ENCODE results near the gene ZNF319.
"Not testable (repeated sequence)": the region's sequence is repeated elsewhere in the genome, so short reads cannot be mapped to it uniquely, and the experiment has no call there.

The ZNF319 gene

DNA sequence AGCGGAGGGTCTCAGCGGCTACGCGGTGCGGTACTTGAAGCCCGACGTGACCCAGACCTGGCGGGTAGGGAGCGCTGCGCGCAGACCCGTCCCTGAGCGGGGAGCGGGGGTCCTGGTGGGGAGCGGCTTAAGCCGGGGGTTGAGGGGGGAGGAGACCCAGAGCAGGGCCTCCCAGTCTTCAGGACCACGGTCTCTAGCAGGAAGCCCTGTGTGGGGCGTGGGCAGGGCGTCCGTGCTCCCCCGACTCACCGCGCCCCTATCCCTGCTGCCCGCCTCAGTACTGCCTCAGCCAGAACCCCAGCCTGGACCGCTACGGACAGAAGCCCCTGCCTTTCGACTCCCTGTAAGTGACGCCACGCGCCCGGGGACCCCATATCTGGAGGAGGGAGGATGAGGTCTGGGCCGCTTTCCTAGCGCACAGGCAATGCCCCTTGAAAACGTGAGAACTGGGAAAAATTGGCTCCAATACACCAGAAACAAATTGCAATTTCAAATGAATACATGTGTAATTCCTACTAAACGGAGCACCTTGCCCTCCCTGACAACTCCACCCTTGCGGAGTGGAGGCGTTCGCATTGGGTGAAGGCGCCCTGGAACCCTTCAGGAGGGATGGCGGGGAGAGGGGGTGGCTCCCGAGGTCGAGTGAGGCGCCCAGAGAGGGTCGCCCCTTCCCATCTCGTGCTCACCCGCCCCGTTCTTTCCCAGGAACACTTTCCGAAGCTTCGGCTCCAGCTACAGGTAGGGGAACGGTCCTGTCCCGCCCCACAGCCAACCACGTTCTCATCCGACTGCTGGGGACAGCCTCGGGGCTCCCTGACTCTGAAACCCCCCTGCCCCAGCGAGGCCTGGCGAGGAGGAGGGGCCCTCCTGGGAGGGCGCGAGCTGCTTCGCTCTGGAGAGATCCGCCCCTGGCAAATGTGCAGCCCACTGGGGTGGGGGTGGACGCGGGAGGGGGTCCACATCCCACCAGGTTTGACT lies 15.0 kb downstream of the ZNF319 start:
- Histone ChIP-seq H3K27ac (peak overlapping the region in 7 of 21 experiments; percentile 6 to 51 (median 39)), H3K4me3 (peak overlapping the region; percentile 14 to 45 (median 39))

DNA sequence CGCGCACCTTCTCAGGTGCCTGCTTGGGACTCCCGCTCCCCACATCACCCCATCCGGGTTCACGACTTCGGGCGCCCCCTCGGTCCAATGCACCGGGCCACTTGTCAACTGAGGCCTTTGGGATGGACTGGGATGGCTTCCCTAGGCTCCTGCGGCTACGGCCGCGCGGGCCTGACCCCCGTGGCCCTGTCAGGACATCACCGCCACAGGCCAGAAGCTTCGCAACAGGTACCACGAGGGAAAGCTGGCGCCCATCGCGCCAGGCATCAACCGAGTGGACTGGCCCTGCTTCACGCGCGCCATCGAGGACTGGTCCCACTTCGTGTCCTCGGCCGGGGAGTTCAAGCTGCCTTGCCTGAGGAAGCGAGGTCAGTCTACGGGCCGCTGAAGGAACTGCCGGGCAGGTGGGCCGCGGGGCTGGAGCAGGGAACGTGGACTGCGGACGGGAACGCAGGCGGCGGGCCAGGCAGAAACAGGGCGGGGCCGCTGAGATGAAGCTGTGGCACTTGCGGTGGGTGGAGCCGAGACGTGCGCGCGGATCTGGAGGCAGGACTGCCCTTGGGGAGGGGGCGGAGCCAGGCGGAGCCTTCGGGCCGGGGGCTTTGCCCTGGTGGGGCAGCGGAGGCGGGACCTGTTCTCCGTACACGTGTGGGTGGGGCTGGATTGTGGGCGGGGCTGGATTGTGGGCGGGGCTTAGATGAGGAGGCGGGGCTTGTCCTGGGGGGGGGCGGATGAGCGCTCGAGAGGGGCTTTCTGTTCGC lies 15.8 kb downstream of the ZNF319 start:
- peak overlapping the region; percentile 14 to 45 (median 39) for H3K4me3 ChIP-seq
- peak overlapping the region in 4 of 21 experiments; percentile 6 to 51 (median 34) for H3K27ac ChIP-seq

DNA sequence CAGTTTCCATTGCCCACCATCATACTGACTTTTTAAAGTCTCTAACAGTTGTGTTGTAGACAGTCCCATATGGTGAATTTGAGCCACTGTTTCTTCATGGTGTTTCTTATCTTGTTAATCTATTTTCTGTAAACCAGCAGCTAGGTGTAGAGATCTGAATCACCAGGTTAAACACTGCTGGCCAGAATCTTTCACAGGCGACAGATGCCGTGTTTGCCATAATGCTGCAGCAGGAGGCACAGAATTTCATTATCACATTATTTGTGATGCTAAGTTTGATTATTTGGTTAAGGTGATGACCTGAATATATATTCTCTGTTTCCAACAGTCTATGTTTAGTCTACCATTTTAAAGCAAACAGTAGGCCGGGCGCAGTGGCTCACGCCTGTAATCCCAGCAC lies 18.1 kb downstream of the ZNF319 start:
- no peak overlapping the region for H3K4me3 ChIP-seq
- no peak overlapping the region for H3K27ac ChIP-seq

DNA sequence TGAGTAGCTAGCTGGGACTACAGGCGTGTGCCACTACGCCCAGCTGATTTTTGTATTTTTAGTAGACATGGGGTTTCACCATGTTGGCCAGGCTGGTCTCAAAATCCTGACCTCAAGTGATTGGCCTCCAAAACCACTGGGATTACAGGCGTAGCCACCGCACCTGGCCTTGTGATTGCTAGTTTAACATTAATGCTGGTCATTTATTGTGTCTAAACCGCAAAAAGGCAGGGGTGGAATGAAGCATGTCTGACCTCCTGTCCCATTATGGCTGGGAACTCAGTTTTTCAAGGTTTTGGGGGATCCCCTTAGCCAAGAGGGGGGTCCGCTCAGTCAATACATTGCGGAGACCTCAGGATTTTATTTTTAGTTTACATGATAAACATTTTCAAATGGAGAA lies 18.8 kb downstream of the ZNF319 start:
- Histone ChIP-seq H3K4me3 (no peak overlapping the region), H3K27ac (no peak overlapping the region)

DNA sequence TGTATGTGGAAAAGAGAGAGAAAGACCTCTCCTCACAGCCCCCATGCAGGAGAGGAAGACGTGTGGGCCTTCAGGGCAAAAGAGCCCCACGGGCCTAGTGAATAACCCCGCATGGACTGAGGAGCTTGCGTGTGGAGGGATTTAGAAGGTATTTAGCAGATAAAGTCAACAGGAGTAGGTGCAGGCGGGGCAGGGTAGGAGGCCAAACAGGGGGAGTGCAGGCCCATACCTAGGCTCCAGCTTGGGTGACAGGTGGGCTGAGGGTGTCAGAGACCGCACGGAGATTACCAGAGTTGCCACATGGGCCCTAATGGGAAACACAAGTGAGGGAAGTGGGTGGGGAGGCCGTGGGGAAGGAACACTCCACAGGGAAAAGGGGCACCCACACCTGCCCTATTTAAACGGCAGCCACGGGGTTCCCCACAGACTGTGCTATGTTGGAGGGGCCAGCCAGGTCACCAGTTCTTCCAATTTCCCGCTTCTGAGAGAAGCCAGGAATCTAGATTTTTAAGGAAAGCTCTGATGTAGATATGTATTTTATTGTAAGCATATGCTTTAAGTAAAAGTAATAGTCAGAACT lies 21.4 kb downstream of the ZNF319 start:
- no peak overlapping the region for H3K27ac ChIP-seq

DNA sequence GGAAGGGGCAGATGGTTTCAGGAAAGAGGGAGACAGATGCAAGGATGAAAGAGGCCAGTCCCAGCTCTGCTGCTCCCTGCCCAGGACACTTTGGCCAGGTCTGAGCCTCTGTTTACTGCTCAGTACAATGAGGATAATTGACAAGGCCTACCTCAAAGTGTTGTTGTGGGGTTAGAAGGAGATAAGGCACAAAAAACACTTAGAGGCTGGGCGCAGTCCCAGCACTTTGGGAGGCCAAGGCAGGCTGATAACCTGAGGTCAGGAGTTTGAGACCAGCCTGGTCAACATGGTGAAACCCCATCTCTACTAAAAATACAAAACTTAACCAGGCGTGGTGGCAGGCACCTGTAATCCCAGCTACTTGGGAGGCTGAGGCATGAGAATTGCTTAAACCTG lies 22.4 kb downstream of the ZNF319 start:
- H3K27ac ChIP-seq, H3K4me3 ChIP-seq: not testable (repeated sequence)

More for the DNA sequence above, 21.4 kb downstream of the ZNF319 start:
- no peak overlapping the region for H3K4me3 ChIP-seq

DNA sequence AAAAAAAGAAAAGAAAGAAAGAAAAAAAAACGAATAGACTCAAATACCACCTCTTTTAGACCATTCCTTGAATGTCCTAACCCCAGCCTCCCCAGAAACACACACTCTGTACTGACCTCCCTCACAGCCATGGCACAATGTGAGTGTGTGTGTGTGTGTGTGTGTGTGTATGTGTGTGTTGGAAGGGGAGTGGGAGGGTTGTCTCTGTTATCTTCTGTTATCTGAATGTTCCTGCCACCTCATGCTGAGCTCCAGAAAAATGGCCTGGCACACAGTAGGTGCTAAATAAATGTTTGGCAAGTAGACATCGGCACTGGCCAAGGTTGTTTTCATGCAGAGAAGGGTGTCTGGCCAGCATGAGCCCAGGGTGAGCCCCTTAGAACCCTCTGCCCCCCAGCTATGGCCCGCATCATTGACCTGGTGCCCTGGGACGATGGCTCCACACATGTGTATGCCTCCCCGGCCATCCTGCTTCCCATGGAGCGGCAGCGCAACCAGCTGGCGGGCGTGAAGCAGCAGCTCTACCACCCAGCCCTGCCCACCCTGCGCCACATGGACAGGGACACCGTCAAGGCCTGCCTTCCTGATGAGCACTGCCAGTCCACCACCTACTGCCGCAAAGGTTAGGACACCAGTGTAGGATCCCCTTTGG lies 22.9 kb downstream of the ZNF319 start:
- no peak overlapping the region for H3K27ac ChIP-seq

DNA sequence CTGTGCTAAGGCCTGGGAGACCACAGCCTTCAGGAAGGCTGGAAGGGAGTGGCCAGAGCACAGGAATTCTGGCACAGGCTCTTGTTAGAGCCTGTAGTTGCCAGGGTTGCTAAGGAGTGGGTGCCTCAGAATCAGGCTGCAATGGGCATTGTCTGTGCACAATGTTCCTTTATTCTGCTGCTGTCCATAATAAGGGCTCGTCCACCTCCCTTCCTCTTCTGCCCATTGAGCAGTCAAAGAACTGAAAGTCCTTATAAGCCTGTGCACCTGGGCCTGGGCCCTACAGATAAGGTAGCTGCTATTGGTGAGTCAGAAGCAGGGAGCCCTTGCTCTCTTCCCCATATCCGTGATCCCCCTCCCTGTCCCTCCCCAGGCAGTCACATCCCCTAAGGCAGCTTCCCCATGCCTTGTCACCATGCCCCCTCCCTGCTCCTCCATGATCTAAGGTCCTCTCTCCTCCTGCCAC lies 24.1 kb downstream of the ZNF319 start:
- H3K4me3 ChIP-seq = no peak overlapping the region
- H3K27ac ChIP-seq = peak overlapping the region in 1 of 21 experiments; percentile 29

More for the DNA sequence above, 22.9 kb downstream of the ZNF319 start:
- no peak overlapping the region for H3K4me3 ChIP-seq

DNA sequence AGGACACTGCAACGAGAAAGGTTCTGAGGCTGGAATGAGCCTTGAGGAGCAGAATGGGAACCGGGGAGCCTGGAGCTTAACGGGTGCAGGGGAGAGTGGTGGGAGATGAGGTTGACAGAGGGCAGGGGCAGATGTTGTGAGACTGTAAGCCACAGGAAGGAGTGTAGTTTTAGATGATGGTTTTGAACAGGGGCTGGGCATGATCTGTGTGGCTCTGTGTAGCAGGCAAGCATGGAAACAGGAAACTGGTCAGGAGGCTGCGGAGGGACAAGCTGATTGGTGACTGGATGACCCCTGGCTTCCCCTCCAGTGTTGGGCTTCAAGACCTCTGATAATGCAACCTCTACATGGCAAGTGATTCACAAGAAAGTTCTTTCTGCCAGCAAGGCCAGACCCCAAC lies 28.2 kb downstream of the ZNF319 start:
- H3K27ac ChIP-seq = no peak overlapping the region
- no peak overlapping the region for H3K4me3 ChIP-seq

DNA sequence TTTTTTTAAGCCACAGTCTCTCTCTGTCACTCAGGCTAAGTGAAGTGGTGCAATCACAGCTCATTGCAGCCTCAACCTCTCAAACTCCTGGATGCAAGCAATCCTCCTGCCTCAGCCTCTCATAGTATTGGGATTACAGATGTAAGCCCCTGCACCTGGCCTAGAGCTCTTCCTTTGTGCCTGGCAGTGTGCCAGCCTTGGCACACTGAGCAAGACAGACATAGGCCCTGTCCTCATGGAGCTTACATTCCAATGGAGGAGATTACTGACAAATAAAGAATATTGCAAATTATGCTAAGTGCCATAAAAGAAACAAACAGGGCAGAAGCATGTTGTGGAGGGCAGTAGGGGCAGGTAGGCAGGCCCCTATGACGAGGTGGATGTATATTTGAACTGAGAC lies 28.6 kb downstream of the ZNF319 start:
- H3K4me3 ChIP-seq = no peak overlapping the region
- H3K27ac ChIP-seq = no peak overlapping the region

DNA sequence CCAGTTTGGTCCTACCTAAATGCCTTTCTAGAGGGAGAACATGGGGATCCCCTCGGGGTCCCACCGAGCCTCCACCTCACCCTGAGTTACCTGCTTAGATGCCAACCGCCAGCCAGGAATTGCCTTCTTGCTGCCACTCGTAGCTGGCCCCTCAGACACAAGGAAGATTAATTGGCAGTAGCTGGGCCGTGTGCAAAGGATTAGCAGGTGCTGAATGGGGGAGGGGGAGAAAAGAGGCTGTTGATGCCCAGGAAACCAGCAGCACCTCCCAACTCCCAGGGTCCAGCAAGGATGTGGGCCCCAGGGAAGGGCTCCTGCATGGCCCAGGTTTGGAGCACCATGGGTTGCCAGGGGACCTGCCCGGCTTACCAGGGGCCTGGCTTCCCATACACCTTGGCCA lies 29.5 kb downstream of the ZNF319 start, which contains the start of gene CNGB1:
Gene CNGB1 (minus strand): TSS at position 159 of the 400 bp plus-strand sequence. CDS start 3,842 bp downstream, outside the sequence.
- H3K4me3 ChIP-seq = no peak within 1 kb of the TSS
- no peak within 1 kb of the TSS for H3K27ac ChIP-seq

DNA sequence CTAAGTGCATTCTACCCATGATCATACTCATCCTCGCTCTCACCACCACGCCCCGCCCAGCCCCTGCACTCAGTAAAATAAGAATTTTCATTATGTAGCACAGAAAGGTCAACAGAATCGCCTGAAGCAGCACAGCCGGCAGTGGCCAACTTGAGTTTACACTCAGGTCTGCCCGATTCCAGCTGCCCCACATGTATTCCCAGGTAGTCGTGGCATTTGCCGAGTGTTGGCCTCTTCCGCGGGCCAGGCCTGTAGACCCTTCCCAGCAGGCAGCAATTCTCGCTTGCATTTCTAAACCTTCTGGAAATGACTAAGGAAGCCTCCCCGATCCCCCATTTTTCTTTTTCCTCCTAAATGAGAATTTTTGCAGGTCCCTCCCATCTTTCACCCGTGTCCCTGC lies 30.2 kb downstream of the ZNF319 start:
- Histone ChIP-seq H3K4me3 (no peak overlapping the region), H3K27ac (no peak overlapping the region)

DNA sequence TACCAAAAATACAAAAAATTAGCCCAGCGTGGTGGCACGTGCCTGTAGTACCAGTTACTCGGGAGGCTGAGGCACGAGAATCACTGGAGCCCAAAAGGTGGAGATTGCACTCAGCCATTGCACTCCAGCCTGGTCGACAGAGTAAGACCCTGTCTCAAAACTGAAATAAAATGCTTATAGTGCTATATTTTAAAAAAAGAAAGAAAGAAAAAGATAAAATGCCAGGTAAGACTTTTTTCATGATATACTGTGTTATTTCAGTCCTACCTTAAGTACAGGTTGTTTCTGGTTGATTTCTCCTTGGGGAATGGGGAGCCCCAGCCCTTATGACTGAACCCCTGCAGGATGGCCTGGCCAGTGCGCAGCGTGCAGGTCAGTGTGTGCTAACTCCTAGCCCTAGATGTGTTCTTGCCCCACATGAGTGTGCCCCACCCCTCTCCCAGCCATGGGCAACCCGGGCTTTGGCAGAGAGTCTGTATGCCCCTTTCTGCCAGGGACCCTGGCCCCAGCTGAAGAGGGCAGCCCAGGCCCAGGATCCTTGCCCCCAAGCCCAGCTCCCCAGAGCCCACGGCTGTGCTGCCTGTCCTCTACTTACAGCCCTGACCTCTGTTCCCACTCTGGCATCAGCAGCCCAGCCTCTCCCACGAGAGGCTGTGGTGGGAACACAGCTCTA lies 30.9 kb downstream of the ZNF319 start:
- Histone ChIP-seq H3K27ac (no peak overlapping the region), H3K4me3 (no peak overlapping the region)

DNA sequence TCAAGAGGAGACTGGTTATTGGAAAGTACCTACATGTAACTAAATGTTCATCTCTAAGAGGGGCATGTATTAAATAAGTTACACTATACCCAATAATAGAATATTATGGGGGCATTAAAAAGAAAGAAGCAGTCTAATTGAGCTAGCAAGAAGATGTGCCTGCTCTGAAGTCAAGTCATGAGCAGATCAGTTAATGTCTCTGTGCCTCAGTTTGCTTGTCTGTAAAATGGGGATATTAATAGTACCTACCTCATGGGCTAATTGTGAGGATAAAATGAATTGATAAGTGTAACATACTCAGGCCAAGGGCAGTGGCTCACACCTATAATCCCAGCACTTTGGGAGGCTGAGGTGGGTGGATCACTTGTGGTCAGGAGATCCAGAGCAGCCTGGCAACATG lies 32.6 kb downstream of the ZNF319 start:
- H3K4me3 ChIP-seq = no peak overlapping the region
- H3K27ac ChIP-seq = no peak overlapping the region

DNA sequence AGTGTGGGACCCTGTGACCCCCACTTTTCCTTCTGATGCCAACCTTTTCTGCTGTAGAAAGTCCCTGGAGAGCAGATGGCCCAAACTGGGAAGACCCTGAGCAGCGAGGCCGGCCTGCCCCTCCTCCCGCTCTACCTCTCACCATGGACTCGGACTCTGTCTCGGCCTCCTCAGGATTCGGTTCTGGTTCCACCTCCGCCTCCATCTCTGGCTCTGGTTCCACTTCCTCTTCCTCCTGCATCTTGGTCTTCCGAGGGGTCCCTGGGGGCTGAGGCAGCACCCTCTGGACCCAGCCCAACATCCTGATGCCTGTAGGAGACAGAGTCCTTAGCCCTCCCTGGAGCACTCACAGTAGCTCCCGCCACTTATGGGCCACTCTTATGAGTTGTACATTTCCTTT lies 33.5 kb downstream of the ZNF319 start:
- Histone ChIP-seq H3K27ac (no peak overlapping the region), H3K4me3 (no peak overlapping the region)

DNA sequence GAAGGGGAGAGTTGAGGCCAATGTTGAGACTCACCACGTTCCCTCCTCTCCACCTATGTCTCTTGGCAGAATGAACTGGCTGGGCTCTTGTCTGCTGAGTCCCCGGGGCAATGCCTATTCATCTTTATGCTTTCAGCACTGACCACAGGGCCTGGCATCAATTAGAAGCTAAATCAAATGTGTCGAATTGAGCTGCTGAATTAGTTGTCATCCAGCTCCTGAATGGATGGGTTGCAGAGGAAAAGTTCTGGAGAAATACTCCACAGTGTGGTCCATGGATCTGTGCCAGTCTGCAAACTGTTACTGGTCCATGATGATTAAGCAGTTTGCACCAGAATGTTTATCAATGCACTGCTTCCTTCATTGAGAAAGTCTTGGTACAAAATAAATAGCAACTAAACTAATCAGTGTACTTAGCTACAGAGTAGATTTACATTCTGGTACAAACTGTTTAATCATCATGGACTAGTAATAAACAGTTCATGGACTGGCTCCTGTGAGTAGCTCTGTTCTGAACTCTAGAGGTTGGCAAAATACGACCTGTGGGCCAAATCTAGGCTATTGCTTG lies 34.2 kb downstream of the ZNF319 start:
- Histone ChIP-seq H3K27ac (no peak overlapping the region), H3K4me3 (no peak overlapping the region)

DNA sequence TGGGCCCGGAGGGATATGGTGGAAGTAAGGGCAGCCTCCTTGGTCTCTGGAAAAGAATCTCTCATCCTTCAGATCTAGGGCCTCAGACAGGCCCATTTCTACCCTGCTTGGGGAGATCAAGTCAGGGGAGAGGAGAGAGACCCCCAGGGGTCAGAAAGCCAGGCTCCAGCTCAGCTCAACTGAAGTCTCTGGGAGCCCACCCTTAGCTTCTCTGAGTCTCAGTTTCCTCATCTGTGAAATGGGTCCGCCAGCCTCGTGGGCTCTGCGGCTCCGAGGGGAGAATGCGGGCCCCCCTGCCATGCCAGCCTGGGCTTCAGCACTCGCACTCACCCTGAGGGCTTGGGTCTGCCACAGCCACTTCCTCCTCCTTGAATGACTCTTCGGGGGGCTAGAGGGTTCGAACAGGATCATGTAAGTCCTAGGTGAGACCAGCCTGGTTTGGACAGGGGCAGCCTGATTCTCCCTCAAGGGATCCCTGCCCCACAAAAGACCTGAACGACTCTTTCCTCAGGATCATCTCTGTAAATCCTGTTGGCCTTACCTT lies 36.2 kb downstream of the ZNF319 start:
- no peak overlapping the region for H3K4me3 ChIP-seq
- no peak overlapping the region for H3K27ac ChIP-seq

DNA sequence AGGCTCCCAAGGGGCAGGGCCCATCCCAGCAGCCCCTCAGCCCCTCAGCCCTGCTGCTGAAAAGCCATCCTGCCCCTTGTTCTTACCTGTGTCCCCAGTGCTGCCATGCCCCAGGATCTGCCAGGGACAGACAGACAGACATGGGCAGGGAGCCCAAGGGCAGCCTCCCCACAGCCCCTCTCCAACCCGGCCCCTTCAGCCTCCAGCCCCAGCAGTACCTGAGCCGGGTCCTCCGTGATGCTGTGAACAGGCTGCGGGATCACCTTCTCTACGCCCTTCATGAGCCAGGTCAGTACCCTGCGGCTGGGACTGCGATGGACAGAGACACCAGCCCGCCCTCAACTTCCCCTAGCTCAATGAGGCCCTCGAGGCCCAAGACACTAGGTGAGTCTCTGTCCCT lies 37.7 kb downstream of the ZNF319 start:
- H3K27ac ChIP-seq = no peak overlapping the region
- H3K4me3 ChIP-seq = no peak overlapping the region

DNA sequence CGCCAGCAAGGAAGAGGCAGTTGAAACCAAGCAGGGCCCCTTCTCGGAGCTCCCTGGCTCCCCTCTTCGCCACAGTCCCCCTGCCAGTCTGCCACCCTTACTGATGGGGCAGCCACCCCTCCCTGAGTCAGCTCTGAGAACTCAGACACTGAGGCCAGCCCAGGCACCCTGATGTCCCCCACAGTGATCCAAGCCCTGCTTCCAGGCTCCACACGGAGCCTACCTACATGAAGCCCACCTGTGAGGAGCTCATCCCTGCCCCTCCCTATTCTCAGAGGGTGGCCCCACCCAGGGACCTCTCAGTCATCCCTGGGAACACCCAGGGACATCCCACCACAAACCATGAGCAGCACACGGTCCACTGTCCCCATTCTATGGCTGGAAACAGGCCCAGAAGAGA lies 38.4 kb downstream of the ZNF319 start:
- Histone ChIP-seq H3K27ac (no peak overlapping the region), H3K4me3 (no peak overlapping the region)
